IPS DF 6.9 (cell line): ENCODE data around the gene ATL2.
"Not testable (repeated sequence)": the region's sequence is repeated elsewhere in the genome, so short reads cannot be mapped to it uniquely, and the experiment has no call there.

ENCODE experiments used
- DNase-seq: peaks from one replicate; pipeline ENCODE4 v3.0.0-alpha.2; 2013; ENCODE audit warnings: low read depth, low spot score
- H3K27ac ChIP-seq: one replicate; pipeline ENCODE4 v1.5.1; 2013; ENCODE audit warnings: low read length, control low read depth
- H3K27me3 ChIP-seq: 2 replicates; pipeline ENCODE4 v1.6.1; 2013; ENCODE audit warnings: mild to moderate bottlenecking, low read length; ENCODE audit not compliant: control insufficient read depth, insufficient read depth
- H3K36me3 ChIP-seq: 2 replicates; pipeline ENCODE4 v1.6.1; 2013; ENCODE audit warnings: low read length; ENCODE audit not compliant: control insufficient read depth, insufficient read depth
- H3K4me1 ChIP-seq: 2 replicates; pipeline ENCODE4 v1.6.1; 2013; ENCODE audit warnings: low read length; ENCODE audit not compliant: control insufficient read depth, insufficient read depth
- H3K4me3 ChIP-seq: 2 replicates; pipeline ENCODE4 v1.5.1; 2013; ENCODE audit warnings: mild to moderate bottlenecking, low read length
- H3K9me3 ChIP-seq: 2 replicates; pipeline ENCODE4 v1.6.1; 2013; ENCODE audit warnings: low read length, inconsistent platforms; ENCODE audit not compliant: control insufficient read depth, insufficient read depth
- WGBS: extraction: QIAGEN DNeasy Blood & Tissue Kit; methylation state at CpG from one replicate; pipeline ENCODE4 v1.1.7; 2013; ENCODE audit warnings: mixed read lengths, missing lambda C conversion rate; ENCODE audit not compliant: insufficient read length, insufficient coverage; 5-methylcytosine and 5-hydroxymethylcytosine counted together

ATL2 gene

DNA sequence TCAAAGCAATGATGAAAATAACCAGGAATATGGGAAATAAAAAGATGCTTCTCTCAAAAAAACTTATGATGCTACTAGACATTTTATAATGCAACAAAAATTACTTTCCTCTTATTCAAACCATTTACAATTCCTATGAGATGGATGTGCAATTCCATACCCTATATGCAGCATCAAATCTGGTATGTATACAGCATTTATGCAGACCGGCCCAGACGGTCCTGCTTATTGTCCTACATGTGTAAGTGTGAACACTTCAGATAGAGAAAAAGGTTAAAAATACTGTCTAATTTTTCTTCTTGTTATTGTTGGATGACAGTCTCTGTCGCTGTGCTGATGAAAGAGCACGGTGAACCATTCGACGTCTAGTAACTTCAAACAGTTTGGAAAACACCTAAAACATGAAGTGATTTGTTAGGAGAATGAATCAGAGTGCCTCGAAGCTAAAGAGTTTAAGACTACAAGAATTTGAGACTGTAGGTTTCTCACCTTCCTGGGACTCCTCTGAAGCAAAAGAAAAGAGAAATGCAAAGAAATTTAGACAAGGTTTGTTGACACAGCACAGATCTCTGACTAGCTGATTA is 80.8 kb downstream of the ATL2 start:
- Histone ChIP-seq H3K27ac (no peak overlapping the region), H3K27me3 (no peaks in the 10 kb centered on the region), H3K36me3 (peaks cover 4% of the 10 kb centered on the region; the same call in 1 of the 2 replicates), H3K4me1 (no peaks in the 10 kb centered on the region; the same call in 1 of the 2 replicates), H3K9me3 (no peaks in the 10 kb centered on the region), H3K4me3 (no peak overlapping the region)
- DNase-seq, result no peak
- no CpG with 5 or more reads among the region's 7 CpGs for WGBS

DNA sequence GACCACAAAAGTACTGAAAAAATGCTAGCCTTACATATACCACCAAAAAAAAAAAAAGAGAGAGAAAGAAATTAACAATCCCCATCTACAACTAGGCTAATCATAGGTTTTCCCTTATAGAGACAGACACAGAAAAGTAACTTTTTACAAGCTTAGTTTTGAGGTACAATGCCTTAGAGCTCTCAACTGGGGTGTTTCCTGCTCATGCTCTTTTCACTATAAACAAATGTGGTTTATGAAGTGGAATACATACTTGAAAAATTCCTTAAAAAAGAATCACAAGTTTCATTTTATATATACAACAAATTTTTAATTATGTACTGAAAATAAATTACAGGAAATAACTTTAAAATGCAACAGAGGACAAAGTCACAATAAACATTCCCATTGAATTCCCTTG is 82.5 kb downstream of the ATL2 start:
- H3K9me3 ChIP-seq, result no peaks in the 10 kb centered on the region
- no peaks in the 10 kb centered on the region; the same call in 1 of the 2 replicates for H3K4me1 ChIP-seq
- DNase-seq, result no peak
- no peak overlapping the region for H3K27ac ChIP-seq
- H3K36me3 ChIP-seq, result peaks cover 4% of the 10 kb centered on the region; the same call in 1 of the 2 replicates
- H3K4me3 ChIP-seq, result no peak overlapping the region
- no peaks in the 10 kb centered on the region for H3K27me3 ChIP-seq

DNA sequence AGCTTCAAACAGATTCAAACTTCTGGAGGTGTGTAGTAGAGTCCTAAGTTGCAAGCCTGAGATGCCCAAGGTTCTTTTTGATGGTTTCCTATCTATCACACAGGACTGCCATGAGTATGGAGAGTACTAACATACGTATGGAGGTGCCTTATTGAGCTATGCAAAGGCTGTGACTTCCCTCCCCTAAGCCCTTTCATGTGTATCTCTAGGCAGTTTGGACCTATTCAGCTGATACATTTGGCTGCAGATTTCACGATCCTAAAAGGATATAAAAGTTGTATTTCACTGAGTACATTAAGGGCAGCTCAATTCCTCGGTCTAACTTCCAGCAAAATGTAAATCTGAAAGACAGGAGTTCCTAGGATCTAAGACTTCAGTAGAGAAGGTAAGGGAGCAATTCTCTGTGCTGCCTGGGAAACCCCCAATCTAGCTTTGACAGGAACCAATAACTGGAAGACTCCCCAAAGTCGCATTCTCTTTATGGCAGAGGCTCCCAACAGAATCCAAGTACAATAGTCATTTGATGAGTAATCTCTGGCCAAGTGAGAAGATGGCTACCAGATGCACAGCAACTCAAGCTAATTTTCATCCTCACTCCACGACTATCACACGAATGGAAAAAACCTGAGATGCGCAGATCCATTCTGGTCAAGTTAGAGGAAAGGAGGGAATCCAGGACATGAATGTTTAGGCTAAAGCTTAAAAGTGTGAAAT is 83.8 kb downstream of the ATL2 start:
- no peaks in the 10 kb centered on the region for H3K27me3 ChIP-seq
- H3K4me1 ChIP-seq, result no peaks in the 10 kb centered on the region; the same call in 1 of the 2 replicates
- H3K4me3 ChIP-seq, result no peak overlapping the region
- H3K36me3 ChIP-seq, result peaks cover 4% of the 10 kb centered on the region; the same call in 1 of the 2 replicates
- no peak overlapping the region for H3K27ac ChIP-seq
- no peak for DNase-seq
- no peaks in the 10 kb centered on the region for H3K9me3 ChIP-seq
- WGBS, result no CpG with 5 or more reads among the region's 7 CpGs

DNA sequence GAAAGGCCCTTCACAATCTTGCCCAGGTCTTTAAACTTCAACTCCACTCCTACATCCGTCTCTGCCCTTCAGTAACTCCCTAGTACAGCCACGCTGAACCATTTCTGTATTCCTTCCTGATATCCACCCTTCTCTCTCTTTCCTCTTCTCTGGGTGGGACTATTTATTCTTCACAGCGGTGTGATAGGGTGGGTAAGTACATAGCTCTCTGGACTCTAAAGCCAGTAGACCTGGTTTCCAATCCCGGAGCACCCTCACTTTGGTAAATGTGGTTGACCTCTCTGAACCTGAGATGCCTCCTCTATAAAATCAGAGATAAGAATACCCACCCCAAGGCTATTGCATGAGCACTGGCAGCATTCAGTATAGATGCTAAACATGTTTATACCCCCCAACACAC is 86.7 kb downstream of the ATL2 start:
- DNase-seq, result no peak
- Histone ChIP-seq H3K9me3 (no peaks in the 10 kb centered on the region), H3K27me3 (no peaks in the 10 kb centered on the region), H3K4me1 (no peaks in the 10 kb centered on the region; the same call in 1 of the 2 replicates), H3K36me3 (no peaks in the 10 kb centered on the region), H3K4me3 (no peak overlapping the region), H3K27ac (no peak overlapping the region)
- WGBS, result no CpG with 5 or more reads among the region's 4 CpGs

DNA sequence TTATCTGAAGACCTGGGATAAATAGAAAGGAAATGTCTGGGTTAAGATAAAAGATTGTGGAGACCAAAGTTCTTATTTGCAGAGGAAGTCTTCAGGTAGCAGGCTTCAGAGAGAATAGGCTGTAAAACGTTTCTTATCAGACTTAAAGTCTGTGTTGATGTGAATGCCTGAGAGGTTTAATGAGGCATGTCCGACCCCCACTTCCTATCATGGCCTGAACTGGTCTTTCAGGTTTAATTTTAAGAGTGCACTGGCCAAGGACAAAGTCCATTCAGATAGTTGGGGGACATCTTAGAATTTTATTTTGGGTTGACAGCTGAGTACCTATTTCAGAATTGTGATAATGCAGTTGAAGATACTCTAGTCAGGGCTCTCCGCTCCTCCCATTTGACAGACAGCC is 92.1 kb downstream of the ATL2 start:
- no peaks in the 10 kb centered on the region for H3K36me3 ChIP-seq
- no peak for DNase-seq
- no peaks in the 10 kb centered on the region for H3K27me3 ChIP-seq
- H3K9me3 ChIP-seq, result no peaks in the 10 kb centered on the region
- H3K27ac ChIP-seq, result no peak overlapping the region
- WGBS, result no CpG with 5 or more reads among the region's 3 CpGs
- no peak overlapping the region for H3K4me3 ChIP-seq
- no peaks in the 10 kb centered on the region for H3K4me1 ChIP-seq

DNA sequence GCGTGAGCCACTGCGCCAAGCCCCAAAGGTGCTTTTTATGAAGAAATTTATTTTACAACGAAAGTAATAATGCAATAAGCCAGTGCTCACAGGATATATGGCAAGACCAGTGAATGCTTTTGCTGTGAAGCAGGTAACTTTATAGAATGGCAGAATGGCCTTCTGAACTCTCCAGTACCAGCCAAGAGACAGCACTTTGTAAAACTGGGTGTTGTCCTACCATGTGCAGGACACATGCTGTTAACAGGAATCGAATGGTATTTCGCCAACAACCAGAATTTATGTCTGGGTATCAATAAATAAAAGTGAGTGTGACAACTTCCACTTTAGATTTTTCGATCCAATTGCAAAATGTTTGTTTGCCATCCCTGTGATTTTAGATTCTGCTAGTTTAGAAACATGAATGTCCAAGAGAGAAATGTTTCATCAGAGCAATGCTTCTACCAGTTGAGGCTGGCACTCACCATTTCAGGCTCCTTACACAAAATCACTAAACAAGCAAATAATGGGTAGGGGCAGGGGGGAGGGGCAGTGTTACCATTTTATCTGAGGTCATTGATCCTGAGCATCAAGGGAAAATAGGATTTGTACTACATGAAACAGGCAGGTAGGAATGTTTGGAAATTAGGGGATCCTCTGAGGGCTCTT is 95.9 kb downstream of the ATL2 start:
- no peaks in the 10 kb centered on the region for H3K27me3 ChIP-seq
- WGBS, result no CpG with 5 or more reads among the region's 6 CpGs
- H3K36me3 ChIP-seq, result no peaks in the 10 kb centered on the region
- DNase-seq, result no peak
- H3K27ac ChIP-seq, result no peak overlapping the region
- no peak overlapping the region for H3K4me3 ChIP-seq
- H3K9me3 ChIP-seq, result no peaks in the 10 kb centered on the region
- H3K4me1 ChIP-seq, result peaks cover 6% of the 10 kb centered on the region; the same call in 1 of the 2 replicates

DNA sequence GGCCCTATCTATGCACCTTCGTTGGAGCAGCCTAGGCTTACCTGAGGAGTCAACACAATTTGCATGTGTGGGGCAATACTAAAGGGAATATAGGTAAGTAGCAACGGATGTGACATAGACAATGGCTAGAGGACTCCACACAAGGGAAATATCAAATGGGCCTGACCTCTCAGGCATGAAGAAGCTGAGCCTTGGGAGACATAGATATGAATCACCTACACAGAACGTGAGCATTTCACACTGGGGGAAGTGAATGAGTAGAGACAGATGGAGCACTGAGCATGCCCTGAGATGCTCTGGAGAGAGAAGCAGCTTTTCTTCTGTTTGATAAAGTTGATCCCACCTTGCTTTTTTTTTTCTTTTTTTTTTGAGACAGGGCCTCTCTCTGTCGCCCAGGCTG is 97.9 kb downstream of the ATL2 start:
- DNase-seq, result no peak
- no peaks in the 10 kb centered on the region for H3K27me3 ChIP-seq
- no peak overlapping the region for H3K4me3 ChIP-seq
- no peaks in the 10 kb centered on the region for H3K9me3 ChIP-seq
- H3K4me1 ChIP-seq, result peaks cover 6% of the 10 kb centered on the region; the same call in 1 of the 2 replicates
- no CpG with 5 or more reads among the region's 4 CpGs for WGBS
- H3K36me3 ChIP-seq, result no peaks in the 10 kb centered on the region
- H3K27ac ChIP-seq, result no peak overlapping the region

DNA sequence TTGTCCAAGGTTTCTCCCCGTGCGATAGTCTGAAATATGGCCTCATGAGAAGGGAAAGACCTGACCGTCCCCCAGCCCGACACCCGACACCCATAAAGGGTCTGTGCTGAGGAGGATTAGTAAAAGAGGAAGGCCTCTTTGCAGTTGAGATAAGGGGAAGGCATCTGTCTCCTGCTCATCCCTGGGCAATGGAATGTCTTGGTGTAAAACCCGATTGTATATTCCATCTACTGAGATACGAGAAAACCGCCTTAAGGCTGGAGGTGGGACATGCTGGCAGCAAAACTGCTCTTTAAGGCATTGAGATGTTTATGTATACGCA is 99.0 kb downstream of the ATL2 start:
- H3K9me3 ChIP-seq, H3K4me3 ChIP-seq, DNase-seq, H3K27me3 ChIP-seq, H3K36me3 ChIP-seq, H3K4me1 ChIP-seq, H3K27ac ChIP-seq: not testable (repeated sequence)
- WGBS, result no CpG with 5 or more reads among the region's 9 CpGs

DNA sequence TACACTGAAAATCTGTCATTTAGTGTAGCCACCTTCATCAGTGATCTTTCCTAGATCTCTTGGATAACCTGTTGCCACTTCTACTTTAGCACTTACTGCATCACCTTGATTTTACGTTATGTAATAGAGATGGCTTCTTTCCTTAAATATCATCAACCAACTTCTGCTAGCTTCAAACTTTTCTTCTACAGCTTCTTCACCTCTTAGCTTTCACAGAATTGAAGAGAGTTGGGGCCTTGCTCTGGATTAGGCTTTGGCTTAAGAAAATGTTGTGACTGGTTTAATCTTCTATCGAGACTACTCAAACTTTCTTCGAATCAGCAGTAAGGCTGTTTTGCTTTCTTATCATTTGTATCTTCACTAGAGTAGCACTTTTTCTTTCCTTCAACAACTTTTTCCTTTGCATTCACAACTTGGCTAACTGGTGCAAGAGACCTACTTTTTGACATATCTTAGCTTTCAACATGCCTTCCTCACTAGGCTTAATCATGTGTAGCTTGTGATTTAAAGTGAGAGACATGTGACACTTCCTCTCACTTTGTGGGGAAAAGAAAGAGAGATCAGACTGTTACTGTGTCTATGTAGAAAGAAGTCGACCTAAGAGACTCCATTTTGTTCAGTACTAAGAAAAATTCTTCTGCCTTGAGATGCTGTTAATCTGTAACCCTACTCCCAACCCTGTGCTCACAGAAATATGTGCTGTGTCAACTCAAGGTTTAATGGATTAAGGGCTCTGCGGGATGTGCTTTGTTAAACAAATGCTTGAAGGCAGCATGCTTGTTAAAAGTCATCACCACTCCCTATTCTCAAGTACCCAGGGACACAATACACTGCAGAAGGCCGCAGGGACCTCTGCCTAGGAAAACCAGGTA is 99.6 kb downstream of the ATL2 start:
- Histone ChIP-seq H3K4me3 (no peak overlapping the region), H3K9me3 (no peaks in the 10 kb centered on the region), H3K4me1 (peaks cover 6% of the 10 kb centered on the region; the same call in 1 of the 2 replicates), H3K27ac (no peak overlapping the region), H3K36me3 (no peaks in the 10 kb centered on the region), H3K27me3 (no peaks in the 10 kb centered on the region)
- no CpG with 5 or more reads among the region's 6 CpGs for WGBS
- DNase-seq, result peak; percentile 70
